HG03064 (cell line): ENCODE measurements around the gene TAF1A.

Source experiments
- ATAC-seq: cut with Tn5 transposase; IDR thresholded peaks from one replicate; pipeline ENCODE4 v1.9.1; 2021; ENCODE audit warnings: low read depth; ENCODE audit not compliant: unreplicated experiment

TAF1A gene

DNA sequence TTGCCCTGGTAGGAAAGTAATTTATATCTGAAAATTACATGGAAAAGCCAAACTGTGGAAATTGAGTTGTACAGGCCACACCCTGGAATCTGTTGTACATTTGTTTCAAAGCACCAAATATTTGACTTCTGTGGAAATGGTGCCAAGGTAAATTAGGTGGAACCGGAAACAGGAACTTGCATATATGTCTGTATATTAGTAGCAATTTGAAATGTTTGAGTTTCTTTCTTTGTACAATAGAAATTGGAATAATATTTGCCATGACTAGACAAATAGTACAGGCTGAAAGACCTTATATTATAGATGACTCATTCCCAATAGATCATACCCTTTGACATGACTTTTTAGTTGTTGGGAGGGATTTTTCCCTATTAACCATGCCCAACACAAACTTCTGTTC lies 10.5 kb upstream of the TAF1A start:
- ATAC-seq = no peak

DNA sequence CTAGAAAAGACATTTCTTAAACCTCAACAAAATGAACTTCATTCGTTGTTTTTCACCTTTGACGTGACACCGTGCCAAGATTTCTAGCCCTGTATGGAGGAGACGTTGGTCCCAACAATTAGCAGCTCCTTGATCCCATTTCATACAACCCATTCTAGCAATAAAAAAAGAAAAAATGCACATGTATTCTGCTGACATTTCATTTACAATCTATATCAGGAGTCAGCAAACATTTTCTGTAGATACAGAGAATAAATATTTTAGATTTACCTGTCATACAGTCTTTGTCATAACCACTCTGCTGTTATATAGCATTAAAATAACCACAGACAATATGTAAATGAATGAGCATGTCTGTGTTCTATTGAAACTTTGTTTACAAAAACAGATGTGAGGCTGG lies 7.0 kb upstream of the TAF1A start:
- ATAC-seq = no peak

DNA sequence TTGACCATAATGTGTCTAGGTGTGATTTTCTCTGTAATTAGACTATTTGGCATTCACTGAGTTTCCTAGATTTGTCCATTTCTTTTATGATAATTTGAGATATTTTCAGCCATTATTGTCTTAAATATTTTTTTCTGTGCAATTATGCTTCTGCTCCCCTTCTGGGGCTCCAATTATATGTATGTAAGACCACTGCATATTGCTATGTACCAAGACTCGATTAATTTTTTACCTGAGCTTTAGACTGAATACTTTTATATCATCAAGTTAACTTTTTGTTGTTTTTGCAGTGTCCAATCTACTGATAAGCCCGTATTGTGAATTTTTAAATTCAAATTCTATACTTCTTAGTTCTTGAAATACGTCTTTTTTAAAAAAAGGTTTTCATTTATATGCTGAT lies 5.1 kb upstream of the TAF1A start:
- ATAC-seq = no peak

DNA sequence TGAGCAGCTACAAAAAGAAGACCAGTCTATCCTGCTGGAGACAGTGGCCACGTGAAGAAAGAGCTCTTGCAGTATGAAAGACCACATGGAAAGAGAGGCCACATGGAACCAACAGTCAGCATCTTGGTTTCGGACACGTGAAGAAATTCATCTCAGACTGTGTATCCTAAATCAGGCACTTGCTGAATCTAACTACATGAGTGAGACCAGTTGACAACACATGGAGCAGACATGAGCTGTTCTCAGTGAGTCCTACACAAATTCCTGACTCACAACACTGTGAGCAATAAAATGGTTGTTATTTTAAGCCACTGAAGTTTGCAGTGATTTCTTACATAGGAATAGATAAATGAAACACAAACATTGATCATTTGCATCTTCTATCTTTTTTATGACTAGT lies 2.4 kb upstream of the TAF1A start:
- ATAC-seq = no peak

DNA sequence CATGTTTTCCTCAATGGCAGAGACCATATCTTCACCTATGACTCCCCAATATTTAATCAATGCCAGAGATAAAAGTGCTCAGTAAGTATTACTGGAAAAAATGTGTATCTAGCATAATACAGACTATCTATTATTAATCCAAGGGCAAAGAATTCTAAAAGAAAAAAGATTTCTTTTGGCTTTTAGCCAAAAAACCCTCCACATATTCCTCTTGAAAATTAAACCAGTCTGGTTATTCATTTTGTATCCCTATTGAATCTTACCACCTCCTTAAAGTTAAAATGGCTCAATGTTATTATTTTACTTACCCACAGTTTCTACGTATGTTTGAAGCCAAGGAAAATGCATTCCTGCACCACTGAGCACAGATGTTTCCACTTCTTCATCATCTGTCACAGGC lies 1.6 kb downstream of the TAF1A start:
- no peak for ATAC-seq

DNA sequence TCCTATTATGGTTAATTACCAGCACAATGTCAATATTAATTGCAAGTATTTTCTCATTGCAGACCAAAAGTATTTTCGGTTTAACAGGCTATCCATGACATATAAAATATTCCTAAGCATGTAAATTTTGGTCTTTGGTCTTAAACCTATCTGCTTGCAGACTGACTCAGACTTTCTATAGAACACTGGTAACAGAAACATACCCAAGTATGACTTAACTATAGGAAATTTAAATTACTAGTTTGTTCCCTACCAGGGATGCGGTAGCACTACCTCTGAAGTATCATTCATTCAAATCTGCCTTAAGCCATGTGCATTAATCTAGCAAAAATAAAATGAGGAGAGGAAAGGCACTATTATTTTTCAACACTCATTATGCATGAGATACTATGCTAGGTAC lies 2.9 kb downstream of the TAF1A start:
- ATAC-seq = no peak

DNA sequence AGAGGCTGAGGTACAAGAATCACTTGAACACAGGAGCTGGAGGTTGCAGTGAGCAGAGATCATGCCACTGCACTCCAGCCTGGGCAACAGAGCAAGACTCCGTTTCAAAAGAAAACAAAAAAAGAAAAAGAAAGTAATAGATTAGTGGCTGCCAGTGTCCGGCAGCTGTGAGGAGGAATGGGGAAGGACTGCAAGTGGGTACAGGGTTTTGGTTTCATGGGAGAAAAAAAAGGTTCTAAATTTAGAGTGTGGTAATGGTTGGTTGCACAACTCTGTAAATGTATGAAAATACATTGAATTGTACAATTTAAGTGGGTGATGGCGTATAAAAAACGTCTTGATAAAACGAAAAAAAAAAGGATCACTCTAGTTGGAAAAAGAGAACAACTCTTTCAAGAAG lies 6.7 kb downstream of the TAF1A start:
- peak; percentile 77 for ATAC-seq

DNA sequence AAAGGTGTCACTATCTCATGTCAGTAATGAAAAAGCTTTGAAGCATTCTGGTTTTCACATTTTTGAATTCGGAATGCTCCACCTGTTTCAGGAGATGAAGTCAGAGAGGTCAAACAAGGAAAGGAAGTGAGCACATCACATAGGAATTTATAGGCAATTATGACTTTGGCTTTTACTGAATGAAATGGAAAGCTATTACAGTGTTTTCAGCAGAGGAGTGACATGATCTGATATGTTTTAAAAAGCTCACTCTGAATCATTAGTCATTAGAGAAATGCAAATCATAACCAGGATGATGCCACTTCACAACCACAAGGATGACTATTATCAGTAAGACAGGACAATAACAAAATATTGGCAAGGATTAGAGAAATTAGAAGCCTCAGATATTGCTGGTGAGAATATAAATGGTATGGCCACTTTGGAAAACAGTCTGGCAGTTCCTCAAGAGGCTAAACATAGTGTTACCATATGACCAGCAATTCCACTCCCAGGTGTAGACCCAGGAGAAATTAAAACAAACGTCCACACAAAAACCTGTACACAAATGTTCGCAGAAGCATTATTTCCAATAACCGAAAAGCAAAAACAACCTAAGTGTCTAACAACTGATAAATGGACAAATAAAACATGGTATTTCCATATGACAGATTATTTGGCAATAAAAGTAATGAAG lies 7.5 kb downstream of the TAF1A start:
- ATAC-seq = peak; percentile 66

DNA sequence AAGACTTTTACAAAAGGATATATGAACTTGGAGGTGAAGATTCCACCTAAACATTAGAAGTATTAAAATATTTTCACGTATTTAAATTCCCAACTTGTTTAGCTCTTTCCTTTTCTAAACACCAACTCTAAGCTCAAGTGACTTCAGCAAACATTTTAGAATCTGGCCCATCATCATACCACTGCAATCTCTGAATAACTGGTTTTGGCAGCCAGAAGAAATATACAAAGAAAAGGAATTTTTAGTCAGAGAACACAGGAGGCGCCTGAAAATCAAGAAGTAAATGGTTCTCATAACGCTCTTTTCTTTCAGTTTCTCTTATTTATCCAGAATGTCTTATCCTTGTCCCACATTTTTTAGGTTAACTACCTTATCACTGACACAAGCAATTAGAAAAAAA lies 10.4 kb downstream of the TAF1A start:
- no peak for ATAC-seq

DNA sequence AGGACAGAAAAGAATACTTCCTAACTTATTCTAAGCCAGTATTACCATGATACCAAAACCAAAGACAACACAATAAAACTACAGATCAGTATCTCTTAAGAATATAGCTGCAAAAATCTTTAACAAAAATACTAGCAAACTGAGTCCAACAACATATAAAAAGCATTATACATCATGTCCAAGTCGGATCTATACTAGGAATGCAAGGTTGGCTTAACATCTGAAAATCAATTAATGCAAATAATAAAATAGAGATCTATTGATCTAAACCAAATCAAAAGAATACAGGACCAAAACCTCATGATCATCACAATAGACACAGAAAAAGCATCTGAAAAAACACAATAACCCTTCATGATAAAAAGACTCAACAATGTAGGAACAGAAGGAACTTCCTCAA lies 18.9 kb downstream of the TAF1A start:
- no peak for ATAC-seq

DNA sequence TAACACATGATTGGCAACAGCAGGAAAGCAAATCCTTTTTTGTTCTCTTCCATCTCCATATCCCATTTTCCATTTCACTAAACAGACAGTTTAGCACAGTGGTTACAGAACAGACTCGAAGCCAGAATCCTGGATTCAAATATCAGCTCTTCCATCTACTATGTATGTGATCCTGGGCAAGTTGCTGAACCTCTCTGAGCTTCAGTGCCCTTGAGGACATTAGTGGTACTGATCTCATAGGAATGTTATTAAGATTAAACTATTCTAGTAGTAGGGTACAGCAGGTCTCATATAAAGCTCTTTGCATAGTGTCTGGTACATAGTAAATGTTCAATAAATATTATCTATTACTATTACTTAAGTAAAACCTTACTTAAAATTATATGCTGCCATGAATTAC lies 28.1 kb downstream of the TAF1A start:
- no peak for ATAC-seq

DNA sequence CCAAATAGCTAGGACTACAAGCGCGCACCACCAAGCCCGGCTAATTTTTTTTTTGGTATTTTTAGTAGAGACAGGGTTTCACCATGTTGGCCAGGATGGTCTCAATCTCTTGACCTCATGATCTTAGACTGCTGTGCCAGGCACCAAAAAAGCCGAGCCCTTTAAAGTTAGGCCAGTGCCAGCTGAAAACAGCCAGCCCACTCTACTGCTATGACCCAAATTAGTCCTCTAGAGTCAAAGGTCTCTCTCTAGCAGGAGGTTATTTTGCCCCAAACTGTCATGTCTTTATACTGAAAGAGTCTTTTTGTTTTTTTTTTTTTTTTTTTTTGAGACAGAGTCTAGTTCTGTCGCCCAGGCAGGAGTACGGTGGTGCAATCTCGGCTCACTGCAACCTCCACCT lies 32.2 kb downstream of the TAF1A start:
- no peak for ATAC-seq

DNA sequence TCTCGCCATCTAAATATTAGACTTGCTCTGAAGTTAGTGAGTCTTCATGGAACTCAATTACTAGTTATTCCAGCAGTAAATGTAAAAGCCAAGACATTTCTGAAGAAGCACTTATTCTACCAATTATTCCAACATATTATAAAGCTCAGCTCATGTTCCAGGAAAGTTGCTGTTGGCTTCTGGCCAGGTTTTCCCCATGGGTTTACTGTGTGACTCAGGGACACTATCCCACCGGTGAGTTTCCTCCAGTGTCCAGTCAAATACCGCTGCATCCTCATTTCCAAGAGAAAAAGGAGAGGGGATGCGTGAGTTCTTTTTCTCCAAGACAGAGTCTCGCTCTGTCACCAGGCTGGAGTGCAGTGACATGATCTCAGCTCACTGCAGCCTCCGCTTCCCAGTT lies 32.6 kb downstream of the TAF1A start:
- ATAC-seq = no peak

DNA sequence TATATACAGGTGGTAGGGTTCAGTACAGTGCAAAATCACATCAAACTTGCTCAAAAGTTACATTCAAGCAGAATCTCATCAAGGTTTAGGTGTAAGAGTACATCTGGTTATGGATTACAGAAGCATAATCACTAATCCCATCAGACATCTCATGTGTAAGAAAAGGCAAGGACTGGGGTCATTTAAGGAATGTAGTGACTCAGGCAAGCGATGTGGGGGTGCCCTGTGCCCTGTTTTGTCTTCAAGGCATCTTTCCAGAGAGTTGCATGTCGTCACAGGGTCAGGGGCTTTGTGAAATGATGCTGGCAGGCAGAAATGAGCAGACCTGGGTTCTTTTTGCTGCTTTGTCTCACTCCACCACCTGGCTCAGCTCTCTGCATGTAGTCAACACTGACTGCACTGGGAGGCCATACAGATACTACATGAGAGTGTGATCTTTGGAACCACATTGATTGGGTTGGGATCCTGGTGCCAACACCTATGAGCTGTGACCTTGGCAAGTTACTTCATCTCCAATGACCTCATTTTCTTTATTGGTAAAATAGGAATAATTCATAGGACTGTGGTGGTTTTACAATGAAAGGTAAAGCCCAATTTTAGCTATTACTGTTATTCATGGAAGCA lies 33.6 kb downstream of the TAF1A start:
- ATAC-seq = no peak

DNA sequence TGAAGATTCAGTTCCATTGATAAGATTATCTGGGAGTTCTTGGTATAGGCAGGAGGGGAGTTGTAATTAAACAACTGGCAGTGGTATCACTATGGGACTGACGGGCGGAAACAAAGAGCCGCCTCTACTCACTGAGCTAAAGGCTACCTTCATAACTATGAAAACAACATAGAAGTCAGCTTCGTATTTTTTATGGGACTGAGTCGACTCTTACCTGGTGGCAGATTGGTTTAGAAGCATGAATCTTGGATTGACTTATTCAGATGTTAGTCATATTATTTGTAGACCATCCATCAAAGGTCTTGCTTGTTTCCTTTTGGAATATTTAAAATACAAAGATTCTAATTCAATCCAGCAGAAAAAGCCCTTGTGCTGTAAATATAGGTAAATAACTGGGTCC lies 35.6 kb downstream of the TAF1A start:
- ATAC-seq = no peak

DNA sequence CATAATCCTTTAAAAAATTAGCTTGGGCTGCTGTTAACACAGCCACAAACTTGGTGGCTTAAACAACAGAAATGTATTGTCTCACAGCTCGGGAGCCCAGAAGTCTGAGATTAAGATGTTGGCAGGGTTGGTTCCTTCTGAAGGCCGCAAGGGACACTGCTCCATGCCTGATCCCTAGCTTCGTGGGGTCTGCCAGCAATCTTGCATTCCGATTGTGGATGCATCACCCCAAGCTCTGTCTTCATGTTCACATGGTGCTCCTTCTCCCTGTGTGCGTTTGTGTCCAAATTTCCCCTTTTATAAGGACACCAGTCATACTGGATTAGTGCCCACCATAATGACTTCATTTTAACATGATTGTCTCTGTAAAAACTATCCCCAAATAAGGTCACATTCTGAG lies 36.9 kb downstream of the TAF1A start:
- ATAC-seq = no peak

DNA sequence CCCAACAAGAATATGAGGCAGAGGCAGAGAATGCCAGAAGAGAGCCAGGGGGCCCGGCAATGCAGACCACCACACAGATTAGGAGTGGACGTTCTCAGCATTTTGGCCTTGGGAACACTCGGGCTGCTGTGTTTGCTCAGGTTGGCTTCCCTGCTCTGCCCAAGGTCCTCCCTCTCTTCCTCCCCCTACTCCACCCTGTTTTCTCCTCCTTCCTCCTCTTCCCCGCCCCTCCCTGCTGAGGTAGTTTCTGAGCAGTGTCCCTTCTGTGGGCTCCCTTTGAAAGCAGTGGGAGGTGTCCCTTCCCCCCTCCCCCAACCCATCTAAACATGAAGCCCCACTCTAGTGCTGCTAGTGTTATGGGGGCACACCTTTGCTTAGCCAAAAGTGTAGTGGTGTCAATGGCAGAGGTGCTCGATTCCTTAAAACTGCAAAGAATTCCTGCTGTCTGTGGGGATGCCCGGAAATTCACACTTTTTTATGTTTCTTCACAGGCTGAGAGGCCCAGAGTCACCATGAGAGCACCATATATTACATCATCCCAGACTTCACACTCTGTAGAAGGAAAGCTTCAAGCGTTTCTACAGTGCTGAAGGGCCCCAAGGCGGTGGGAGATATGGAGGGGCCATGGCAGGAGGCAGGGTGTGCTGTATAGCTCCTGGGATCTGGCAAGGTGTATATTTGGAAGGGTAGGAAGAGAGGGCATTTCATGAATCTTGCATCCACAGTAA lies 41.6 kb downstream of the TAF1A start, which contains the start of gene HHIPL2:
HHIPL2 (minus strand) TSS at position 161 of the 728 bp plus-strand sequence; CDS start at position 101, 60 bp downstream.
- no peak for ATAC-seq

DNA sequence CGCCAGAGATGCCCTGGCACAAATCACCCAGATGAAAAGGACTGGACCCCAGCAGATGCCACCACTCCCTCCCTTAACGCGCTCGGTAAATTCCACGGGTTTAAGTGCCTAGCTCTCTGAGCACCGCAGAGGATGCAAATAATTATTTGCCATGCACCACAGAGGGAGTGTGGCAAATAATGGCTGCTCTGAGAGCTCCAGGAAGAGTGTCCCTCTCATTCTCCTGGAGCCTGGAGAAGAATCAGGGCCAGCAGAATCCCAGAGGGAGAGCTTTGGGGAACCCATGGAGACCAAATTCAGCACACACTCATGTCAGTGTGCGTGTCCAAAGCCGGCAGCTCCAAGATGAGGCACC lies 42.5 kb downstream of the TAF1A start:
- no peak for ATAC-seq

DNA sequence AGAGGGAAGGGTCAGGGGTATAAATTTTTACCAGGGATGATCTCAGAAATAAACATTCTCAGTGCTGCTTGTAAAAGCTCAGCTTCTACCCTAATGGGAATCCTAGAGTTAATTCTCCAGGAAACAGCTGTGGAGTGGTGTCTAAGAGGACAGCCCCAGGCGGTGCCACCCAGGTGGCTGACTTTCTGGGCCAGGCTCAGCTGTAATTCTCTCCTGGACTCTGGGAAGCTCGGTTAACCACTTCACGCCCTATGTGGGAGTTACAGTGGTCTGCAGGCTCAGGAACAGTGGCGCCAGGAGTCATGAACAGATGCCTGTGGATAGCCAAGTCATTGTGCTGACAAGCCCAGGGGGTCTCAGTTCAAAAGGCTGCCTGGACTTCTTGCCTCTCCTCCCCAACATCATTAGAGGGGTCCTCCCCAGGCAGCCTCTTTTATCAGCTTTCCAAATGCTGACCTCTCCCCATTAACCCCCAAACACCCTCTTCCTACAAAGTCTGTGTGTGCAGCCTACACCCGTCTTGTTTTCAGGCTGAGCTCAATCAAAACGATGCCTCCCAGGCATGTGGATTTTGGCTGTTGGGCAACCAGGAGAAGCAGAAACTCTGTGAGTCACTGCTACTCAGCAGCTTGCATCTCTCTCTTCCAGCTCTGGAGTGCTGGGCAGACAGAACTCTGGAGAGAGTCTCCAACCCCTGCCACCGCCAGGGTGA lies 43.0 kb downstream of the TAF1A start:
- no peak for ATAC-seq

DNA sequence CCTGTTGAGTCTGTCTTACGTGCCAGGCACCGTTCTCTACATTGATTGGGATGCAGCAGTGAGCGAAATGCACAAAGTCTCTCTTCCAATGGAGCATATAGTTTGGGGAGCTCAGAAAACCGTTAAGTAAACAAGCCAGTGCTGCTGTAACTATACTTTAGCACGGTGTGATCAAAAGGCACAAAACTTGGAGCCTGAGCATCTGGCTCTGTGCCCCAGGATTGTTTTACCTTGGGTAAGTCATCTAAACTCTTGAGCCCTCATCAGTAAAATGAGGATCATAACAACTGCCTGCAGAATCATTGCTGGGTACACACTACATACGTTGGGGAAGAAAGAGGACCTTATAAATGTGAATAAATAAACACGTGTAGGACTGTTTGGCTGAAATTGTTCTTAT lies 43.6 kb downstream of the TAF1A start:
- ATAC-seq = no peak

DNA sequence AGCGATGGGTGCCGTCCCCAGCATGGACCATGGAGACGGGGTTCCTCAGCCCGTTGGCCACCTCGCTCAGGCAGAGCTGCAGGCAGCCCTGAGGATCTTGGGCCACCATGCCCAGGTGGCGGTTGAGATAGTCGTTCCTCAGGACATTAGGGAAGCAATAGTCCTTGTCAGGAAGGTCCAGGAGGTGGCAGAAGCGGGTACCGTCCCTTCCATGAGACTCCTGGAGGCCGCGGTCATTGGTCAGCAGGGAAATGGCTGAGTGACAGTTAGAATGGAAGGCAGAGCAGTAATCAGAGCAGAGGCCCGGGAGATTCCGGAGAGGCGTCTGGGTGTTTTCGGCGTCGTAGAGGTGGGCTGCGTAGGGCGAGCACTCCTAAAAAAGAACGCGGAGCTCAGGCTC lies 45.9 kb downstream of the TAF1A start:
- no peak for ATAC-seq
